DND-41 (cell line): ENCODE data around the gene ALOX12B.

ENCODE experiments used
- EZH2 ChIP-seq: IDR thresholded peaks from 3 replicates; pipeline ENCODE4 v1.6.1; 2012; ENCODE audit warnings: borderline replicate concordance, low read depth, mild to moderate bottlenecking, moderate library complexity, low read length, inconsistent platforms; ENCODE audit not compliant: severe bottlenecking
- TF ChIP-seq, protein P1 (sequence below): IDR thresholded peaks from 2 replicates; pipeline ENCODE4 v1.5.1; 2012; ENCODE audit warnings: borderline replicate concordance, low read length, moderate library complexity, mild to moderate bottlenecking; ENCODE audit not compliant: poor library complexity, severe bottlenecking; ENCODE audit errors: extremely low read depth

DNA sequence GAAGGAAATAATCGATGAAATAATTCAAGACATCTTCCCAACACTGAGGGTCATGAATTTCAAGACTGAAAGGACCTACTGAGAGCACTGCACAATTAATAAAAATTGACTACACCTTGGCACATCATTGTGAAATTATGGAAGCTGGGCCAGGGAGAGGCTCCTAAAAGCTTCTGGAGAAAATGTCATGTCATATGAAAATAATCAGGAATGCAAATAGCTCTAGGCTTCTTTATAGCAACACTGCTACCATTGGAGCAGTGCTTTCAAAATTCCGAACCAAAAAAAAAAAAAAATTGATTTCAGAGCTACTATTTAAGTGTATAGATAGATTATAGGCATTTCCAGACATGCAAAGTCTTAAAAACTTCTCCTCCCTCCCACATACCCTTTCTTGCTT lies 55.1 kb downstream of the ALOX12B start:
- no peak for TF ChIP-seq EZH2
- TF ChIP-seq, protein P1, sequence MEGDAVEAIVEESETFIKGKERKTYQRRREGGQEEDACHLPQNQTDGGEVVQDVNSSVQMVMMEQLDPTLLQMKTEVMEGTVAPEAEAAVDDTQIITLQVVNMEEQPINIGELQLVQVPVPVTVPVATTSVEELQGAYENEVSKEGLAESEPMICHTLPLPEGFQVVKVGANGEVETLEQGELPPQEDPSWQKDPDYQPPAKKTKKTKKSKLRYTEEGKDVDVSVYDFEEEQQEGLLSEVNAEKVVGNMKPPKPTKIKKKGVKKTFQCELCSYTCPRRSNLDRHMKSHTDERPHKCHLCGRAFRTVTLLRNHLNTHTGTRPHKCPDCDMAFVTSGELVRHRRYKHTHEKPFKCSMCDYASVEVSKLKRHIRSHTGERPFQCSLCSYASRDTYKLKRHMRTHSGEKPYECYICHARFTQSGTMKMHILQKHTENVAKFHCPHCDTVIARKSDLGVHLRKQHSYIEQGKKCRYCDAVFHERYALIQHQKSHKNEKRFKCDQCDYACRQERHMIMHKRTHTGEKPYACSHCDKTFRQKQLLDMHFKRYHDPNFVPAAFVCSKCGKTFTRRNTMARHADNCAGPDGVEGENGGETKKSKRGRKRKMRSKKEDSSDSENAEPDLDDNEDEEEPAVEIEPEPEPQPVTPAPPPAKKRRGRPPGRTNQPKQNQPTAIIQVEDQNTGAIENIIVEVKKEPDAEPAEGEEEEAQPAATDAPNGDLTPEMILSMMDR: no peak
